ENCODE measurements around the gene LIPM.

LIPM gene

GRCh38 chr10:88763441-88763840 is 39.1 kb upstream of the LIPM start:
- Histone ChIP-seq H3K9me2 (replicated peaks; ENCODE audit: low read depth, low read length) (no peaks in the 10 kb centered on the region), H3K4me3 (ENCODE audit: low read length, poor library complexity, severe bottlenecking) (no peak overlapping the region), H3K9me3 (ENCODE audit: insufficient read depth, low read depth, low read length) (no peaks in the 10 kb centered on the region), H2AFZ (ENCODE audit: low read length) (no peak overlapping the region), H3K27me3 (ENCODE audit: insufficient read depth, low read length, poor library complexity, severe bottlenecking) (no peaks in the 10 kb centered on the region), H3K4me2 (ENCODE audit: low read depth, low read length, poor library complexity, severe bottlenecking) (no peak overlapping the region), H3K36me3 (ENCODE audit: insufficient read depth, low read length) (no peaks in the 10 kb centered on the region), H3K79me2 (ENCODE audit: insufficient read depth, low read length) (no peaks in the 10 kb centered on the region), H4K20me1 (ENCODE audit: insufficient read depth, low read length, poor library complexity, severe bottlenecking) (no peaks in the 10 kb centered on the region), H3K4me1 (ENCODE audit: insufficient read depth, low read length, poor library complexity, severe bottlenecking) (no peaks in the 10 kb centered on the region), H3K9ac (ENCODE audit: low read depth, low read length, poor library complexity, severe bottlenecking) (no peak overlapping the region), H3F3A (ENCODE audit: low read depth) (no peaks in the 10 kb centered on the region)
- no peak for TF ChIP-seq EZH2phosphoT487 (IDR thresholded peaks at IDR 0.05; ENCODE audit: borderline replicate concordance)
- no peak for TF ChIP-seq CTCF (conservative IDR thresholded peaks at IDR 0.05; ENCODE audit: low read length)

GRCh38 chr10:88764110-88764509 is 38.4 kb upstream of the LIPM start:
- Histone ChIP-seq H3K9me3 (ENCODE audit: insufficient read depth, low read depth, low read length) (no peaks in the 10 kb centered on the region), H3K27me3 (ENCODE audit: insufficient read depth, low read length, poor library complexity, severe bottlenecking) (no peaks in the 10 kb centered on the region), H3K4me2 (ENCODE audit: low read depth, low read length, poor library complexity, severe bottlenecking) (no peak overlapping the region), H2AFZ (ENCODE audit: low read length) (no peak overlapping the region), H3K9ac (ENCODE audit: low read depth, low read length, poor library complexity, severe bottlenecking) (no peak overlapping the region), H3F3A (ENCODE audit: low read depth) (no peaks in the 10 kb centered on the region), H3K36me3 (ENCODE audit: insufficient read depth, low read length) (no peaks in the 10 kb centered on the region), H3K4me3 (ENCODE audit: low read length, poor library complexity, severe bottlenecking) (no peak overlapping the region), H3K4me1 (ENCODE audit: insufficient read depth, low read length, poor library complexity, severe bottlenecking) (no peaks in the 10 kb centered on the region), H3K9me2 (replicated peaks; ENCODE audit: low read depth, low read length) (no peaks in the 10 kb centered on the region), H3K79me2 (ENCODE audit: insufficient read depth, low read length) (no peaks in the 10 kb centered on the region), H4K20me1 (ENCODE audit: insufficient read depth, low read length, poor library complexity, severe bottlenecking) (no peaks in the 10 kb centered on the region)
- no peak for TF ChIP-seq EZH2phosphoT487 (IDR thresholded peaks at IDR 0.05; ENCODE audit: borderline replicate concordance)
- no peak for TF ChIP-seq CTCF (conservative IDR thresholded peaks at IDR 0.05; ENCODE audit: low read length)

- TF ChIP-seq CTCF (conservative IDR thresholded peaks at IDR 0.05; ENCODE audit: low read length) (no peak), EZH2phosphoT487 (IDR thresholded peaks at IDR 0.05; ENCODE audit: borderline replicate concordance) (no peak)
- Histone ChIP-seq H3K4me1 (ENCODE audit: insufficient read depth, low read length, poor library complexity, severe bottlenecking) (no peaks in the 10 kb centered on the region), H3K9me2 (replicated peaks; ENCODE audit: low read depth, low read length) (no peaks in the 10 kb centered on the region), H3K79me2 (ENCODE audit: insufficient read depth, low read length) (no peaks in the 10 kb centered on the region), H4K20me1 (ENCODE audit: insufficient read depth, low read length, poor library complexity, severe bottlenecking) (no peaks in the 10 kb centered on the region), H3K4me2 (ENCODE audit: low read depth, low read length, poor library complexity, severe bottlenecking) (no peak overlapping the region), H3K36me3 (ENCODE audit: insufficient read depth, low read length) (no peaks in the 10 kb centered on the region), H3K9ac (ENCODE audit: low read depth, low read length, poor library complexity, severe bottlenecking) (no peak overlapping the region), H3F3A (ENCODE audit: low read depth) (no peaks in the 10 kb centered on the region), H3K9me3 (ENCODE audit: insufficient read depth, low read depth, low read length) (no peaks in the 10 kb centered on the region), H3K4me3 (ENCODE audit: low read length, poor library complexity, severe bottlenecking) (no peak overlapping the region), H2AFZ (ENCODE audit: low read length) (no peak overlapping the region), H3K27me3 (ENCODE audit: insufficient read depth, low read length, poor library complexity, severe bottlenecking) (no peaks in the 10 kb centered on the region)
Observed at GRCh38 chr10:88765816-88766215, 36.7 kb upstream of the LIPM start.
